Colonic mucosa (tissue), 4 donors: ENCODE data around the gene ENTPD1. TPM values are rescaled to one million over a fixed set of nuclear protein-coding genes. Genes with fewer than 3 reads are reported as not detected.
A peak's percentile ranks its signal among the peaks of the same experiment; 100 is the strongest.

Experiments used
- DNase-seq: peaks from one replicate; pipeline ENCODE4 v3.0.0-alpha.2; 2020
- H3K27ac ChIP-seq: fragments of 200-600 bp; one replicate; pipeline ENCODE4 v1.8.0; 2021
- H3K27me3 ChIP-seq: fragments of 200-600 bp; one replicate; pipeline ENCODE4 v1.8.0; 2021
- H3K36me3 ChIP-seq: fragments of 200-600 bp; one replicate; pipeline ENCODE4 v1.8.0; 2021
- H3K4me1 ChIP-seq: fragments of 200-600 bp; one replicate; pipeline ENCODE4 v1.8.0; 2021; ENCODE audit warnings: mild to moderate bottlenecking
- H3K4me3 ChIP-seq: fragments of 200-600 bp; one replicate; pipeline ENCODE4 v1.8.0; 2021
- H3K9ac ChIP-seq, 2 donors: one replicate each; pipeline ENCODE4 v1.7.0; 2013; ENCODE audit warnings: control low read depth in 2 of 2, low read depth in 2 of 2, low read length in 2 of 2
- H3K9me3 ChIP-seq: fragments of 200-600 bp; one replicate; pipeline ENCODE4 v1.8.0; 2021
- CTCF ChIP-seq: fragments of 200-600 bp; IDR thresholded peaks from one replicate; pipeline ENCODE4 v1.8.0; 2022; ENCODE audit warnings: antibody characterized with exemption, mild to moderate bottlenecking
- intact Hi-C: fragments of 100-400 bp; cut with DNase I; formaldehyde crosslinking; loops from one replicate; pipeline ENCODE4 v1.14.1; 2022
- total RNA-seq, 2 donors: library from RNA; stranded (reverse); fragmentation: NEBNext Ultra II Directional in 1 of 2; extraction: Animal tissue kit (Norgen Biotek cat#: 25700) in 1 of 2; gene quantifications; one replicate each; pipeline ENCODE4 v1.2.1, GENCODE V29; 2021
- donor health status: healthy.
- donor health status: DM: no; HTN: no; CAD: no.
- donor health status: DM: no; HTN: no; CAD: no.

Gene ENTPD1
- total RNA-seq, 2 donors from 2014 or later = 4.5 to 10.8 TPM

- TF ChIP-seq CTCF = no peak
- intact Hi-C loops = no loop called here
- peak overlapping the region; percentile 22 for H3K27ac ChIP-seq
Measured at GRCh38 chr10:95831076-95831475, 75.1 kb downstream of the ENTPD1 start.

GRCh38 chr10:95831515-95831914 lies 75.6 kb downstream of the ENTPD1 start:
- H3K27ac ChIP-seq = peak overlapping the region; percentile 22
- no peaks in the 10 kb centered on the region for H3K9me3 ChIP-seq
- DNase-seq = no peak
- no peak overlapping the region for H3K4me3 ChIP-seq
- no peaks in the 10 kb centered on the region for H3K4me1 ChIP-seq
- no peaks in the 10 kb centered on the region for H3K27me3 ChIP-seq
- H3K9ac ChIP-seq = no peak overlapping the region
- no peaks in the 10 kb centered on the region for H3K36me3 ChIP-seq
- intact Hi-C loops = no loop called here
- no peak for TF ChIP-seq CTCF

More at GRCh38 chr10:95831076-95831475, 75.1 kb downstream of the ENTPD1 start:
- Histone ChIP-seq H3K9ac (no peak overlapping the region), H3K36me3 (no peaks in the 10 kb centered on the region), H3K27me3 (no peaks in the 10 kb centered on the region), H3K4me1 (no peaks in the 10 kb centered on the region), H3K4me3 (no peak overlapping the region), H3K9me3 (no peaks in the 10 kb centered on the region)
- DNase-seq = no peak

GRCh38 chr10:95832216-95833041 lies 76.5 kb downstream of the ENTPD1 start:
- H3K27me3 ChIP-seq = no peaks in the 10 kb centered on the region
- no peaks in the 10 kb centered on the region for H3K4me1 ChIP-seq
- DNase-seq = no peak
- H3K27ac ChIP-seq = peak overlapping the region; percentile 22
- no peak for TF ChIP-seq CTCF
- no peak overlapping the region for H3K4me3 ChIP-seq
- intact Hi-C loops = no loop called here
- H3K9ac ChIP-seq = no peak overlapping the region
- no peaks in the 10 kb centered on the region for H3K9me3 ChIP-seq
- H3K36me3 ChIP-seq = no peaks in the 10 kb centered on the region

GRCh38 chr10:95833042-95833610 lies 77.2 kb downstream of the ENTPD1 start:
- no peak overlapping the region for H3K9ac ChIP-seq
- no peaks in the 10 kb centered on the region for H3K9me3 ChIP-seq
- DNase-seq = no peak
- no peak overlapping the region for H3K4me3 ChIP-seq
- no peaks in the 10 kb centered on the region for H3K4me1 ChIP-seq
- intact Hi-C loops = no loop called here
- H3K27me3 ChIP-seq = no peaks in the 10 kb centered on the region
- no peaks in the 10 kb centered on the region for H3K36me3 ChIP-seq
- TF ChIP-seq CTCF = no peak
- H3K27ac ChIP-seq = peak overlapping the region; percentile 22

GRCh38 chr10:95834406-95834805 lies 78.4 kb downstream of the ENTPD1 start:
- TF ChIP-seq CTCF = no peak
- intact Hi-C loops = loop anchor here (2.0 kb wide), 1 partner anchor 136 kb away; no protein-coding TSS in a partner anchor
- H3K27me3 ChIP-seq = no peaks in the 10 kb centered on the region
- no peak overlapping the region for H3K9ac ChIP-seq
- no peak for DNase-seq
- H3K4me3 ChIP-seq = no peak overlapping the region
- H3K36me3 ChIP-seq = no peaks in the 10 kb centered on the region
- no peaks in the 10 kb centered on the region for H3K4me1 ChIP-seq
- no peaks in the 10 kb centered on the region for H3K9me3 ChIP-seq
- no peak overlapping the region for H3K27ac ChIP-seq
